ENCODE results near the gene MRPL32.

The MRPL32 gene

GRCh38 chr7:42910306-42910705 is 21.9 kb upstream of the MRPL32 start:
- no peak overlapping the region for H3K9ac ChIP-seq (ENCODE audit: low read depth in 1 of 2, low read length in 2 of 2)
- no peak overlapping the region for H3K4me3 ChIP-seq (ENCODE audit: low read length in 2 of 2)
- H3K27me3 ChIP-seq (ENCODE audit: control insufficient read depth in 2 of 2, insufficient read depth in 2 of 2, low read length in 2 of 2) = no peaks in the 10 kb centered on the region
- no peaks in the 10 kb centered on the region for H3K36me3 ChIP-seq (ENCODE audit: control insufficient read depth in 2 of 2, insufficient read depth in 2 of 2, low read length in 2 of 2)
- peaks cover 3 to 4% of the 10 kb centered on the region in 2 donors for H3K4me1 ChIP-seq (ENCODE audit: control insufficient read depth in 2 of 2, insufficient read depth in 2 of 2, low read length in 2 of 2)
- no peak overlapping the region for H3K27ac ChIP-seq (ENCODE audit: low read depth in 2 of 2, low read length in 2 of 2)
- no peaks in the 10 kb centered on the region for H3K9me3 ChIP-seq (ENCODE audit: control insufficient read depth in 2 of 2, low read length in 2 of 2)

- Histone ChIP-seq H3K4me1 (ENCODE audit: control insufficient read depth in 2 of 2, insufficient read depth in 2 of 2, low read length in 2 of 2) (peaks cover 3 to 4% of the 10 kb centered on the region in 2 donors), H3K36me3 (ENCODE audit: control insufficient read depth in 2 of 2, insufficient read depth in 2 of 2, low read length in 2 of 2) (peaks cover under 1 to 8% of the 10 kb centered on the region in 2 donors), H3K9ac (ENCODE audit: low read depth in 1 of 2, low read length in 2 of 2) (peak within 1 kb of the TSS; percentile 75 to 76), H3K4me3 (ENCODE audit: low read length in 2 of 2) (peak within 1 kb of the TSS; percentile 72 to 83), H3K27me3 (ENCODE audit: control insufficient read depth in 2 of 2, insufficient read depth in 2 of 2, low read length in 2 of 2) (no peaks in the 10 kb centered on the region), H3K9me3 (ENCODE audit: control insufficient read depth in 2 of 2, low read length in 2 of 2) (no peaks in the 10 kb centered on the region), H3K27ac (ENCODE audit: low read depth in 2 of 2, low read length in 2 of 2) (peak within 1 kb of the TSS; percentile 28 to 48)
Measured at GRCh38 chr7:42911454-42912447, 20.4 kb upstream of the MRPL32 start, which contains the start of gene C7orf25. Gene C7orf25 (minus strand): TSS chr7:42912070. CDS start chr7:42910900, 1,170 bp downstream.

- Histone ChIP-seq H3K4me1 (ENCODE audit: control insufficient read depth in 2 of 2, insufficient read depth in 2 of 2, low read length in 2 of 2) (peaks cover 3 to 4% of the 10 kb centered on the region in 2 donors), H3K9ac (ENCODE audit: low read depth in 1 of 2, low read length in 2 of 2) (no peak overlapping the region), H3K9me3 (ENCODE audit: control insufficient read depth in 2 of 2, low read length in 2 of 2) (no peaks in the 10 kb centered on the region), H3K27ac (ENCODE audit: low read depth in 2 of 2, low read length in 2 of 2) (no peak overlapping the region), H3K27me3 (ENCODE audit: control insufficient read depth in 2 of 2, insufficient read depth in 2 of 2, low read length in 2 of 2) (no peaks in the 10 kb centered on the region), H3K4me3 (ENCODE audit: low read length in 2 of 2) (no peak overlapping the region), H3K36me3 (ENCODE audit: control insufficient read depth in 2 of 2, insufficient read depth in 2 of 2, low read length in 2 of 2) (peaks cover 4 to 17% of the 10 kb centered on the region in 2 donors)
Measured at GRCh38 chr7:42913591-42913990, 18.6 kb upstream of the MRPL32 start.

GRCh38 chr7:42914009-42914408 is 18.2 kb upstream of the MRPL32 start:
- Histone ChIP-seq H3K9ac (ENCODE audit: low read depth in 1 of 2, low read length in 2 of 2) (no peak overlapping the region), H3K36me3 (ENCODE audit: control insufficient read depth in 2 of 2, insufficient read depth in 2 of 2, low read length in 2 of 2) (peaks cover 6 to 19% of the 10 kb centered on the region in 2 donors), H3K4me1 (ENCODE audit: control insufficient read depth in 2 of 2, insufficient read depth in 2 of 2, low read length in 2 of 2) (peaks cover 3 to 4% of the 10 kb centered on the region in 2 donors), H3K9me3 (ENCODE audit: control insufficient read depth in 2 of 2, low read length in 2 of 2) (no peaks in the 10 kb centered on the region), H3K27ac (ENCODE audit: low read depth in 2 of 2, low read length in 2 of 2) (no peak overlapping the region), H3K4me3 (ENCODE audit: low read length in 2 of 2) (no peak overlapping the region), H3K27me3 (ENCODE audit: control insufficient read depth in 2 of 2, insufficient read depth in 2 of 2, low read length in 2 of 2) (no peaks in the 10 kb centered on the region)

- Histone ChIP-seq H3K27ac (ENCODE audit: low read depth in 2 of 2, low read length in 2 of 2) (no peak overlapping the region), H3K36me3 (ENCODE audit: control insufficient read depth in 2 of 2, insufficient read depth in 2 of 2, low read length in 2 of 2) (peaks cover 11 to 24% of the 10 kb centered on the region in 2 donors), H3K4me3 (ENCODE audit: low read length in 2 of 2) (no peak overlapping the region), H3K4me1 (ENCODE audit: control insufficient read depth in 2 of 2, insufficient read depth in 2 of 2, low read length in 2 of 2) (peaks cover 3 to 4% of the 10 kb centered on the region in 2 donors), H3K27me3 (ENCODE audit: control insufficient read depth in 2 of 2, insufficient read depth in 2 of 2, low read length in 2 of 2) (no peaks in the 10 kb centered on the region), H3K9me3 (ENCODE audit: control insufficient read depth in 2 of 2, low read length in 2 of 2) (no peaks in the 10 kb centered on the region), H3K9ac (ENCODE audit: low read depth in 1 of 2, low read length in 2 of 2) (no peak overlapping the region)
Measured at GRCh38 chr7:42914421-42915045, 17.6 kb upstream of the MRPL32 start.

- H3K4me1 ChIP-seq (ENCODE audit: control insufficient read depth in 2 of 2, insufficient read depth in 2 of 2, low read length in 2 of 2) = peaks cover 3 to 4% of the 10 kb centered on the region in 2 donors
- peaks cover 19 to 32% of the 10 kb centered on the region in 2 donors for H3K36me3 ChIP-seq (ENCODE audit: control insufficient read depth in 2 of 2, insufficient read depth in 2 of 2, low read length in 2 of 2)
- H3K27ac ChIP-seq (ENCODE audit: low read depth in 2 of 2, low read length in 2 of 2) = no peak overlapping the region
- H3K27me3 ChIP-seq (ENCODE audit: control insufficient read depth in 2 of 2, insufficient read depth in 2 of 2, low read length in 2 of 2) = no peaks in the 10 kb centered on the region
- H3K4me3 ChIP-seq (ENCODE audit: low read length in 2 of 2) = no peak overlapping the region
- no peaks in the 10 kb centered on the region for H3K9me3 ChIP-seq (ENCODE audit: control insufficient read depth in 2 of 2, low read length in 2 of 2)
- H3K9ac ChIP-seq (ENCODE audit: low read depth in 1 of 2, low read length in 2 of 2) = no peak overlapping the region
Measured at GRCh38 chr7:42915356-42915755, 16.8 kb upstream of the MRPL32 start.

GRCh38 chr7:42922017-42922753 is 10.0 kb upstream of the MRPL32 start:
- Histone ChIP-seq H3K36me3 (ENCODE audit: control insufficient read depth in 2 of 2, insufficient read depth in 2 of 2, low read length in 2 of 2) (peaks cover 64 to 66% of the 10 kb centered on the region in 2 donors), H3K4me3 (ENCODE audit: low read length in 2 of 2) (no peak overlapping the region), H3K4me1 (ENCODE audit: control insufficient read depth in 2 of 2, insufficient read depth in 2 of 2, low read length in 2 of 2) (no peaks in the 10 kb centered on the region), H3K9ac (ENCODE audit: low read depth in 1 of 2, low read length in 2 of 2) (no peak overlapping the region), H3K27me3 (ENCODE audit: control insufficient read depth in 2 of 2, insufficient read depth in 2 of 2, low read length in 2 of 2) (no peaks in the 10 kb centered on the region), H3K27ac (ENCODE audit: low read depth in 2 of 2, low read length in 2 of 2) (no peak overlapping the region), H3K9me3 (ENCODE audit: control insufficient read depth in 2 of 2, low read length in 2 of 2) (no peaks in the 10 kb centered on the region)

- Histone ChIP-seq H3K27ac (ENCODE audit: low read depth in 2 of 2, low read length in 2 of 2) (no peak overlapping the region), H3K4me3 (ENCODE audit: low read length in 2 of 2) (no peak overlapping the region), H3K4me1 (ENCODE audit: control insufficient read depth in 2 of 2, insufficient read depth in 2 of 2, low read length in 2 of 2) (peaks cover 0 to 2% of the 10 kb centered on the region in 2 donors), H3K9me3 (ENCODE audit: control insufficient read depth in 2 of 2, low read length in 2 of 2) (no peaks in the 10 kb centered on the region), H3K27me3 (ENCODE audit: control insufficient read depth in 2 of 2, insufficient read depth in 2 of 2, low read length in 2 of 2) (no peaks in the 10 kb centered on the region), H3K36me3 (ENCODE audit: control insufficient read depth in 2 of 2, insufficient read depth in 2 of 2, low read length in 2 of 2) (peaks cover 56 to 59% of the 10 kb centered on the region in 2 donors), H3K9ac (ENCODE audit: low read depth in 1 of 2, low read length in 2 of 2) (no peak overlapping the region)
Measured at GRCh38 chr7:42924223-42924838, 7.8 kb upstream of the MRPL32 start.

GRCh38 chr7:42925630-42926029 is 6.5 kb upstream of the MRPL32 start:
- Histone ChIP-seq H3K9ac (ENCODE audit: low read depth in 1 of 2, low read length in 2 of 2) (no peak overlapping the region), H3K4me1 (ENCODE audit: control insufficient read depth in 2 of 2, insufficient read depth in 2 of 2, low read length in 2 of 2) (peaks cover 5 to 12% of the 10 kb centered on the region in 2 donors), H3K27ac (ENCODE audit: low read depth in 2 of 2, low read length in 2 of 2) (no peak overlapping the region), H3K9me3 (ENCODE audit: control insufficient read depth in 2 of 2, low read length in 2 of 2) (no peaks in the 10 kb centered on the region), H3K36me3 (ENCODE audit: control insufficient read depth in 2 of 2, insufficient read depth in 2 of 2, low read length in 2 of 2) (peaks cover 45 to 49% of the 10 kb centered on the region in 2 donors), H3K4me3 (ENCODE audit: low read length in 2 of 2) (no peak overlapping the region), H3K27me3 (ENCODE audit: control insufficient read depth in 2 of 2, insufficient read depth in 2 of 2, low read length in 2 of 2) (no peaks in the 10 kb centered on the region)

Measured in mucosa of rectum (tissue), 2 donors.